SHP77 (cell line): ENCODE data around the gene RAX2.
"Not testable (repeated sequence)": the region's sequence is repeated elsewhere in the genome, so short reads cannot be mapped to it uniquely, and the experiment has no call there.

ENCODE experiments used
- DNase-seq, 2 experiments: peaks; one replicate each; lab custom pipeline; 2025; lab: John Stamatoyannopoulos, UW

Gene RAX2

DNA sequence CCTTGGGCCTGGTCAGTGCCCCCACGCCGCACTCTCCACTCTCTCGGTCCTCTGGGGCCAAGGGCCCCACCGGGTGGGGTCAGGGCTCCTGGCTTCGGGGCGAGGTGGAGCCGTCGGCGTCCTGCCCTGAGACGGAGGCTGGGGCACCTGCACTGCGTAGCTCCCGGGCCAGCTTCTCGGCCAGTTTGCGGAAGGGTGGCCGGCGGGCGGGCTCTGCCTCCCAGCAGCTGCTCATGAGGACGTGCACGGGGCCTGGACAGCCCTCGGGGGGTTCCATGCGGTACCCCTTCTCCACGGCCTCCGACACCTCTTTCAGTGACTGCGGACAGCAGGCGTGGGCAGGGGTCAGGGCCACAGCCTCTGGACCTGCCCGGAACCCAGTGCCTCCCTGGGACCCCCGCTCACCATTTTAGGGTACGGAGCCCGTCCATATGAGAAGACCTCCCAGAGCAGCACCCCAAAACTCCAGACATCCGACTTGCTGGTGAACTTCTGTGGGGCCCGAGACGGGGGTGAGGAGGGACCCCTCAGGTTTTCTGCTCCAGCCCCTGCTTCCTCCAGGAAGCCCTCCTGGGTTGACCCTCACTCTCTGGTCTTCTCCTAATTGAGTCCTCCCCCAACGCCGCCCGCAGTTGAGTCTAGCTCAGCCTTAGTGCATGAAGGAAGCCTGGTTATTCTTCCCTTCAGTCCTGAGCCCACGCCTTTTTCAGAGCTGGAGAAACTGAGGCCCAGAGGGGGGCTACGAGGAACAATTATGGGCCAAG, 6.3 kb upstream of the RAX2 start:
- DNase-seq, result no peak

DNA sequence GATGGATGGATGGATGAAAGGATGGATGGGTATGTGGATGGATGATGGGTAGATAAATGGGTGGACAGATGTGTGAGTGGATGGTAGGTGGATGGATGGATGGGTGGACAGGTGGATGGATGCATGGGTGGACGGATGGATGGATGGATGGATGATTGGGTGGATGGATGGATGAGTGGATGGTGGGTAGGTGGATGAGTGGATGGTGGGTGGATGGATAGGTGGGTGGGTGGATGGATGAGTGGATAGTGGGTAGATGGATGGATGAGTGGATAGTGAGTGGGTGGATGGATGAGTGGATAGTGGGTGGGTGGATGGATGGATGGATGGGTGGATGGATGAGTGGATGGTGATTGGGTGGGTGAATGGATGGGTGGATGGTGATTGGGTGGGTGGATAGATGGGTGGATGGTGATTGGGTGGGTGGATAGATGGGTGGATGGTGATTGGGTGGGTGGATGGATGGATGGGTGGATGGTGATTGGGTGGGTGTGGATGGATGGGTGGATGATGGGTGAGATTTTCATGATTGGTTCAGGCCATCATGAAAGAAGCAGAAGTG, 4.5 kb upstream of the RAX2 start:
- DNase-seq, result no peak

DNA sequence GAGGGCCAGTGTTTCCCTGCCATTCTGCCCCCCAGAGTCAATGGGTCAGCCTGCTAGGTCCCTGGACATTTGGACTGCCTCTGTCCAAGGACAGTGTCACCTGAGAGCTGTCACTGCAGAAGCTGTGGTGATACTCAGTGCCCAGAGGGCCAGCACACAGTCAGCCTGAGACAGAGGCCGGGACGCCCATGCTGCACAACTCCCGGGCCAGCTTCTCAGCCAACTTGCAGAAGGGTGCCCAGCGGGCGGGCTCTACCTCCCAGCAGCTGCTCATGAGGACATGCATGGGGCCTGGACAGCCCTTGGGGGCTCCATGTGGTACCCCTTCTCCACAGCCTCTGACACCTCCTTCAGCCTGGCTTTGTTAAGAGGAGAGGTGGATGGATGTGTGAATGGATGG, 3.8 kb upstream of the RAX2 start:
- no peak for DNase-seq

DNA sequence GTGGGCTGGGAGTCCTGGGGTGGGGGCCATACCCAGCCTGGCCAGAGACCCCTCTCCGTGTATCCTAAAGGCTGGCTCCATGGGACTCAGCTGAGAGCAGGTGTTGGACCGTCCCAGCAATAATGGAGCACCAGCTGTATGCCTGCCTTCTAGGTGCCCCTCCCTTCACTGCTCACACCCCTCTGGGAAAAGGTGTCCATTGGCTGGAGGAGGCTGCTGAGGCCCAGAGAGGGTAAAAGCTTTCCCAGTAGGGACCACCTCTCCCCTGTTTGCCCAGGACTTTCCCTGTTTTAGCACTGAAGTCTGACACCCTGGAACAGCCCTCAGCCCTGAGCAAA, 3.3 kb upstream of the RAX2 start:
- no peak for DNase-seq

DNA sequence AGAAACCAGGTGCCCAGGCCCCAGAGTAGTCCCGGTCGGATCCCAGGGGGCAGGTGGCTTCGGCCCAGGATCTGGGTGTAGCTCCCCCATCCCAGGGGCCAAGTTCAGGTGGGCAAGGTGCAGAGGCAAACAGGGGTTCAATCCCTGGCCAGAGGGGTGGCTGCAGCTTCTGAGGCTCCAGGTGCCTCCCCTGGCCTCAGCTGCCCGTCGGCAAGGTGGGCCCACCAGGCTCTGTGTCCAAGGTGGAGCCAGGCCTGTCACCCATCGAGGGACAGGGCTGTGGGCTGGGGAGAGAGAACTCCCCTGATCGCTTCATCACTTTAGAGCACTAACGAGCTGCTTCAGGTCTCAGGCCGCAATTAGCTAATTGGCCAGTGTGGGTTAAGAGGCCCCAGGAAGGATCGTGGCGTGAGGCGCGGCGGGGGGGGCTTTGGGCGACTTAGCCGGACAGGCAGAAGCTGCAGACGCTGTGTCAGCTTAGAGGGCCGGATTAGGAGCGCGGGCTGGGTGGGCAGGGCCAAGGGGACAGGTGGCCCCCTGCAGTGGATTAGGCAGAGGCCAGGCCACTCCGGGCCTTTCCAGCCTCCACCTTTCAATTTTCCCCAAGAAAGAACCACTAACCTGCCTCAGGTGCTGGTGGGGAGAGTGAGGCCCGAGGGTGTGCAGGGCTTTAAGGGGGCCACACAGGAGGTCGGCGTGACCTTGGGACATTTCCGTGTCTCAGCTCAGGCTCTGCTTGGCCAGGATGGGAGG, 2.8 kb upstream of the RAX2 start:
- no peak for DNase-seq

DNA sequence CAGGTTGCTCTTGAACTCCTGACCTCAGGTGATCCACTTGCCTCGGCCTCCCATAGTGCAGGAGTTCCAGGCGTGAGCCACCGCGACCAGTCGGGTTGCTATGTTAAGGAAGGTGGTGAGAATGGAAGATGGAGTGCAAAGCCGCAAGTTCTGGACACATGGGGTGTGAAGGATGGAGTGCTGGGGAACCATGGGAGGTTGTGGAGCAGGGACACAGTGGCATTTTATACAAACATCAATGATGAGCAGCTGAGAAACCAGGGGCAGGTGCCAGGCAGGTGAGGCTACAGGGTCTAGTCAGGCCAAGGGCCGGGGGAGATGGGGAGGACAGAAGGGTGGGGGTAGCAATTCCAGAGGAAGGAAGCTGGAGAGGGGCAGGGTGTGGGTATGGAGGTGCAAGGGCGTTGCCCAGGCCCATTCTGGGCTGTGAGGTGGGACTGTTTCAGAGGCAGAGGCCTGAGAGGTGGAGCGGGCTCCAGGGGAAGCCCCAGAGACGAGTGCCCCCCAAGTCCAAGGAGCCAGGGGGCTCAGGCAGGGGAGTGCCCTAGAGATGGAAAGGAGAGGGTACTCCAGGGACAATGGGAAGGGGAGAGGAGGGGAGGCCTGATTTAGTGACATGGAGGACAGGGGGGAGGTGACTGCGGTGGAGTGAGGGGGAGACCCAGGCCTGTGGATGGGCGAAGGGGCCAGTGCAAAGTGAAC, 1.9 kb upstream of the RAX2 start:
- no peak for DNase-seq

DNA sequence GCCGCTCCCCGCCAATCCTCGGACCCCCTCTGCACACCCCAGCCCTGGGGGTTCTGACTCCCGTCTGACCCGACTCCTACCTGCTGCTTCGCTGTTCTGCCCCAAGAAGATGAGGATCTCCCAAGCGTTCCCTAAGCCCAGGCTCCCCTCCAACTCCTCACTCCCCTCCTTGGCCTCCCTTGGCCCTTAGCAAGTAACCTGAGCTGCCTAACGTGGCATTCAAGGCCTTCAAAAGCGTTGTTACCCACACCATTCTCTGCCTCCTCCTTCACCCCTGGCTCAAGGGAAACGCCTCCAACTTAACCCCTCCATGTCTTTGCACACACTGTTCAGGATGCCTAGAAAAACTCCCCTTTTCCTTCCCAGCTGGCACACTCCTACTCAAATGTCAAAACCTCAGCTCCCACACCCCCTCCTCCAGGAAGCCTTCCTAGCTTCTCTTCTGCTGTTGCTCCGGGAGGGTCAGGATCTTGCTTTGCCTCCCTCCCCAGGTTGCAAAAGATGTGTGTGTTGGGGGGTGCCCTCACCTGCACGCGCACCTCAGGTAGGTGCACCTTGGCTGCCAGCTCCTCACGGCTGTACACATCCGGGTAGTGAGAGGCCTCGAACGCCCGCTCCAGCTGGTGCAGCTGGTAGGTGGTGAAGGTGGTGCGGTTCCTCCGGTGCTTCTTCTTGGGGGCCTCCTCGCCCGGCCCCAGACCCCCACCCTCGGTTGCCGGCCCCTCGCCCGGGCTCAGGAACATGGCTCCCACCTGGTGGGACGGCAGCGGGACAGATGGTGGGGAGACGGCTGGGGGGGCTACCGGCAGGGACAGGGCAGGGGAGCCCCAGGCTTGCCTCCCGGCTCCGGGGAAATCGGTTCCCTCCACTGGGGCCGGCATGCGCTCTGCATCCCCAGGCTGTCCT, 775 bp downstream of the RAX2 start:
- DNase-seq, result no peak

DNA sequence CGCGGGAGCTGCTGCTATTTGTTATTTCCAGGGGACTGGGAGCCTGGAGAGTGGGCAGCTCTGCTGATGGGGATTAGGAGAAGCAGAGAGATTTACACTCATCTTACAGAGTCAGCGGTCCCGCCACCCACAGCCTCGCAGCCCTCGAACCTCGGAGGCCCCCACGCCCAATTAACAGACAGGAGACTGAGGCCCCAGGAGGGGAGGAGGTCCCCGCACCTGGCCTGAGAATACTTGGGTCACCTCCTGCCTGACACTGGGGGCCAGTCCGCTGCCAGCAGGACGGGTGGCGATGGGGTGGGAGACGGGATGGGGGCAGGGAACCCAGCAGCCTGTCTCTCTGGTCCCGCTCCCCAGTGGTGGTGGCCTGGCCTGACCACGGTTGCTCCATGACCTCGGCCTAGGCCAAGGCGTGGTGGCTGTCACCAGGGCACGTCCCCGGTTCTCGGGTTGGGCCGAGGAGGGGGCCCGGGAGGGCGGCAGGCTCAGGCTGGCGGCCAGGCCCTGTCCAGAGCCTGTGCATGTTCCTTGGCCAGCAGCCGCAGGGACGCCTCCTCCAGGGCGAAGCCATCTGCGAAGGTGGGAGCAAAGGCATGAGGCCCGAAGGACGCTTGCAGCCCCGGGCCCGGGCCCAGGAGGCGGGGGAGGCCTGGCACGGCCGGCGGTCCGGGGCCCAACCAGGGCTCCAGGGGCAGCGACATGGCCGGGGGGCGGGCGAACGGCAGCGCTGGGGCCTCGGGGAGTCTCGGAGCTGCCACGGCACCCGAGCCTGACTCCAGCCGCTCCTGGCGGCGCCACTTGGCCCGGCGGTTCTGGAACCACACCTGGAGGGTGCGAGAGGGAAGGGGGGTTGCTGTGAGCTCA, 1.7 kb downstream of the RAX2 start:
- no peak for DNase-seq

DNA sequence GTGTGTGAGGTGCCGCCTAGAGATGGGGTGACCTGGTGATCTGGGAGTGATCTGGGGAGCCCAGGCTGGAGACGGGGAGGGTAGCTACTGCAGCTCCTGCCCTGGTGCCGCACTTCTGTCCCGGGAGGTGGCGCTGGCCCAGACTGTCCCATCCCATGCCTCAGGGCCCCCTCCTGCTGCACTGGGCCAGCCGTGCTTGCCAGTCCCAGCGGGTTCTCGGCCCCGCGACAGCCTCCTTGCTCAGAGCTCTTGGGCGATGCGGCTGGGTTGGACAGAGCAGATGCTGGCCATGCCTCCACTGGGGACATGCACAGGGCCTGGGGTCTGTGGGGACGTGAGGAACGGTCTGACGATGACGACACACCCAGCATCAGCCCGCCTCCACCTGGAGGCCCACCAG, 2.5 kb downstream of the RAX2 start:
- DNase-seq, result no peak

DNA sequence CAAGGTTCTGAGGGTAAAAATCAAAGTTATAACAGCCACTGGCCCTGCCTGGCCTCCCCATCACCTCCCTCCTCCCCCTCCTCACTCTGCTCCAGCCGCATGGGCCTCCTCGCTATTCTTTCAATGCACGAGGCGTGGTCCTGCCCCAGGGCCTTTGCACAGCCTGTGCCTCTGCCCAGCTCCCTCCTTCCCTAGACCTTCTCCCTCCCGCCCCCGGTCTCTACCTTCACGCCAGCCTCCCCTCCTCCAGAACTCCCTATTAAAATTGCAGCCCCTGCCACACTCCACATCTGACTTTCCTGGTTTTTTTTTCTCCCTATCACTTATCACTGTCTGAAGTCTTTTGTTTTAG, 3.3 kb downstream of the RAX2 start:
- DNase-seq, result no peak

DNA sequence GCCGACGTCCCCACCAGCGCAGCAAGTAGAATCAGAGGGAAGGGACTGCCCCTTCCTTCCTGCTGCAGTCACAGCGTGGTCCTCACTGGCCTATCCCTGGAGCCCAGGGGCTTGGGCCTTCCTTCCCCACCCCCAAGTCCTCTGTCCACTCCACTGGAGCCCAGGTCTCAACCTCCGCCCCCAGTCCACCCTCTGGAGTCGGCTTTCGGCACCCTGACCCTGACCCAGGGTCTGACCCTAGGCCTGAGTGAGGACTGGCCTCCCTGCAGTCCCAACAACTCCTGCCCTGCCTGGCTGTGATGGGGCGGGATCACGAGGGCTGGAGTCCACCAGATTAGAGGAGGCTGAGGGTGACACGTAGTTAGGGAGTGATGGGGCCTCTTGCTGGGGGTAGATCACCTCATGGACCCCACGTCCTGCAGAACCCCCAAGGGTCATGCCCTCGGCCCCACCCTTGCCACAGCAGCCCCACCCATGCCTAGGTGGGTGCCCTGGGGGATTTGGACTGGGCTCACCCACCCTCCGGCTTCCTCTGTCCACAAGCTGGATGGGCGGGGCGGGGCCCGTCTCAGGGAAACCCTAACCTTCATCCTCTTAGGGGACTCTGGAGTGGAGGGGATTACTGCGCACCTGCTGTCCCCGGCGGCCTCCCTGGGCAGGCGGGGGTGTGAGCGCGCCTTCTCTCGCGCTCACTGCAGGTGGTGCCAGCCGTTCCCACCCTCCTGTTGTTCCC, 3.8 kb downstream of the RAX2 start:
- no peak for DNase-seq

DNA sequence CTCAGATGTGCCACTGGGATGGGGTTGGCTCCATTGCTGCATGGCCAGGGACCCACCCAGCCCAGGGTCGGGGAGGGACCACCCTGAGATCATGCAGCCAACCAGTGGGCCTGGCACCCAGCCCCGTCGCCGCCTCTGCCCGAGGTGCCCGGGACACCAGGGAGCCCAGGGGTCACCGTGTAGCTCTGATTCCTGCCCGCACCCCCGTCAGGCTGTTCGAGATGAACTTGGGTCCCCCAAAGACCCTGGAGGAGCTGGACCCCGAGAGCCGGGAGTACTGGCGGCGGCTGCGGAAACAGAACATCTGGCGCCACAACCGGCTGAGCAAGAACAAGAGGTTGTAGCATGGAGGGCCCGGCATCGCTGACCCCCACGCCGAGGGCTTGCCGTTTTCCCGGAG, 5.0 kb downstream of the RAX2 start:
- DNase-seq, result no peak

DNA sequence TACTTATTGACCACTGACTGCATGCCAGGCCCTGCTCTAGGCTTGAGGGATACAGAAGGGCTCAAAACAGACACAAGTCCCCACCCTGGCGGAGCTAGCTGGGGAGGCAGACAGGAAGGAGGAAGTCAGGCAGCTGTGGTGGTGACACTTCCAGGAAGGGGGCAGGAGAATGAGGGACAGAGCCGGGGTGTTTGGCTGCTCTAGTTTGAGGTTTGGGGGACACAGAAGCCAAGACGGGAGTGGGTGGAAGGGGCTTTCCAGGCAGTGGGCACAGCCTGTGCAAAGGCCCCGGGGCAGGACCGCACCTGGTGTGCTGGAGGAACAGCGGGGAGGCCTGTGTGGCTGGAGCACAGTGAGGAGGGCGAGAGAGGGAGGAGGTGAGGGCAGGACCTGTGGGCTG, 5.5 kb downstream of the RAX2 start:
- DNase-seq, result no peak

DNA sequence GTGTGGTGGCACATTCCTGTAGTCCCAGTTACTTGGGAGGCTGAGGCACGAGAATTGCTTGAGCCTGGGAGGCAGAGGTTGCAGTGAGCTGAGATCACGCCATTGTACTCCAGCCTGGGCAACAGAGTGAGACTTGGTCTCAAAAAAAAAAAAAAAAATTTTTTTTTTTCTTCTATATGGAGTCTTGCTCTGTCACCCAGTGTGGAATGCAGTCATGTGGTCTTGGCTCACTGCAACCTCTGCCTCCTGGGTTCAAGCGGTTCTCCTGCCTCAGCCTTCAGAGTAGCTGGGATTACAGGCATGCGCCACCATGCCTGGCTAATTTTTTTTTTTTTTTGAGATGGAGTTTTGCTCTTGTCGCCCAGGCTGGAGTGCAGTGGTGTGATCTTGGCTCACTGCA, 6.3 kb downstream of the RAX2 start:
- not testable (repeated sequence) for DNase-seq

DNA sequence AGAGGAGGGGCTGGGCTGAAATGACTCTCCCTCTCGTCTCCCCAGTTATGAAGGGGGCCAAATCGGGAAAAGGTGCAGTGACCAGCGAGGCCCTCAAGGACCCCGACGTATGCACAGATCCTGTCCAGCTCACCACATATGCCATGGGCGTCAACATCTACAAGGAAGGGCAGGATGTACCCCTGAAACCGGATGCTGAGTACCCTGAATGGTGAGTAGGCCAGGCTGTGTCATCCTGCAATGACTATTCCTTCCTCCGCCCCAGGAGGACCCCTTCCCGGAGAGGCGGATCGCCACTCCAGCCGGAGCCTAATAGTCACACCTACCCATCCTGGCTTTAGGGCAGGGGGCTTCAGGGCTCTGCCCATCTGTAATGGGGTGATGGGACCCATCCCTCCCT, 6.9 kb downstream of the RAX2 start:
- no peak for DNase-seq

DNA sequence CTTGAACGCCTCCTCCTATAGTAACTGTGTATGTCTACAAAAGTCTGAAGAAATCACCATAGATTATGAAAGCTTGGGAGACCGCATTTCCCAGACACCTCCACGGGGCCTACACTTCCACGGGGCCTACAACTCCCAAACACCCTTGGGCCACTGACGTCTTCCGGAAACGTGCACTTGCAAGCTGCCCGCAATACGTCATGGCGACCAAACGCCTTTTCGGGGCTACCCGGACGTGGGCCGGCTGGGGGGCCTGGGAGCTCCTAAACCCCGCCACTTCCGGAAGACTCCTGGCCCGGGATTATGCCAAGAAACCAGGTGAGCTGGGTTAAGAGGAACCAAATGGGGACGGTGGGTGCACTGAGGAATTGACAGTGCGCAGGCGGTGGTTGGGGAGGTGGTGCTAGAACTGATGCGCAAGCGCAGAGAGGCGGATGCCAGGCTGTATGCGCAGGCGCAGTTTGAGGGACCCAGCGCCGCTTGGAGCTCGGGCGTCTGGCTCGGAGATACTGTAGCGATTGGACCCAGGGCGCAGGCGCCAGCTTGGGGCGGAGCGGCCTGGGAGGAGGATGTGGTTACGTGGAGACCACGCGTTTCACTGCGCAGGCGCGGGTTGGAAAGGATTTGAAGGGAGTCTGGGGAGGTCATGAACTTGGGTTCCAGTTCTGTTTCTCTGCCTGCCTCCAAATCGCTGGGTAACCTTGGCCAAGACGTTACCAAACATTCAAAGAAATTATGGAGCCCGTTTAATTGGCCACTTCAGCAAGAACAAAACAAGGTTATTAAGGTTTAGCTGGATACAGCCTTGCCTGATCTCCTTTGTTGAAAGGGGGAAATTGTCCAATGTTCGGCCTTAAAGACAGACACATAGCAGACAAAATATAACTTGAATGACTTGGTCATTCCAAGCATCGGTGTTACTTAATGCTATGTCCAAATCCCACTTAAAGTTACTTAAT, 9.2 kb downstream of the RAX2 start, which contains the start of gene MRPL54:
Gene MRPL54 (plus strand): TSS at position 182 of the 959 bp plus-strand sequence. CDS start 19 bp downstream, at position 201.
- peak; percentile 97 for DNase-seq

DNA sequence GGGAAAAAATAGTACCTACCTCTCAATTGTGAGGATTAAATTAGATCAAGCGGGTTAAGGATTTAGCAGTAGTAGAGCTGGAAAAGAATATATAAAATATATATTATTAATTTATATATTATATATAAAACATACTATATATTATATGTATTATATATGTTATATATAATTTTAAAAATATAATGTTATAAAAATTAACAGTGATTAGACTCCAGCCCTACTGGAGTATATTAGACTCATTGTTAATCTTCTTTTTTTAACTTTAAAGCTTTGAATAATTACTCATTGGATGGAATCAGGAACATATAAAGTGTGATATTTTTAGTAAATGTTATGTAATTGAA, 9.9 kb downstream of the RAX2 start:
- DNase-seq, result no peak

DNA sequence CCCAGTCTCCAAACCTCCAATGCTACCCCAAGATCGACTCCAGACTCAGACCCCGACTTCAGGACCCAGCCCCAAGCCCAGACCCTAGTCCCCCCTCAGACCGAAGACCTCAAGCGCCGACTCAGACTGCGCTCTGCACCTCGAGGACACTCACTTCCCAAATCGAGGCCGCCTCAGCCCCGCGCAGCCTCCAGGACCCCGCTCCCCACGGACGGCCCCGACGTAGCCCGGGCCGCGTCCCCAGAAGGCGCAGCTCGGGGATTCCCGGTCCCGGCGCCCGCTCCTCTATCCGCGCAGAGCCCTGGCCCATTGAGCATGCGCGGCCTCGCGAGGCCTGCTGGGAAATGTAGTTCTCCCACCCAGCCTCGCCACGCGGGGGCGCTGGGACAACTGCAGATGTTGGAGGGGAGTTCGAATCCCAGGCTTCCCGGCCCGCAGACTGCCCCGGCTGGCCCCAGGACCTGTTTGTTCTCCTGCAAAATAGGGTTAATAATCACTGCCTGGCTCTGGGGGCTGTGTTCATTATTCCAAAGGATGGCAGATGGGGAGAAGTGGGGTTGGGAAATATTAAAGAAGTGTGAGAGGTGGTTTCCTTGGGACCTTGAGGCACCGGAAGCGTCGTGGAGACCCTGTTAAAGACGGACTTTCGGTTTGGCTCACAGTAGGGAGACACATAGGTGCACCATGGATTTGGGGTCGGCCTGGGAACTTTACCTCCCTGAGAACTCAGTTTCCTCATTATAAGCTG, 10.5 kb downstream of the RAX2 start, which contains the start of gene APBA3:
Gene APBA3 (minus strand): TSS at position 311 of the 748 bp plus-strand sequence. CDS start 1,428 bp downstream, outside the sequence.
- DNase-seq, result peak; percentile 92 to 94
